Spleen (tissue), 11 donors: Measurements from ENCODE around the gene PPIL6. TPM values are rescaled to one million over a fixed set of nuclear protein-coding genes. Genes with fewer than 3 reads are reported as not detected.

Source experiments
- DNase-seq: peaks from one replicate; pipeline ENCODE4 v3.0.0-alpha.2; 2020
- H3K27ac ChIP-seq, 8 donors: fragments of 200-600 bp; sonication (generic) in 7 of 8; 1 replicate in 4 of 8; 2 replicates in 4 of 8; pipeline versions ENCODE4 v1.5.0 to v1.8.0; 2016 to 2021; ENCODE audit warnings: inconsistent platforms in 4 of 8, mild to moderate bottlenecking in 4 of 8, moderate library complexity in 1 of 8
- H3K27me3 ChIP-seq, 7 donors: fragments of 200-600 bp; sonication (generic) in 6 of 7; replicated peaks in 1 of 7; 1 replicate in 4 of 7; 2 replicates in 3 of 7; pipeline versions ENCODE4 v1.5.0 to v1.8.0; 2016 to 2021; ENCODE audit warnings: inconsistent platforms in 3 of 7, mild to moderate bottlenecking in 1 of 7
- H3K36me3 ChIP-seq, 6 donors: fragments of 200-600 bp; sonication (generic) in 5 of 6; 1 replicate in 4 of 6; 2 replicates in 2 of 6; pipeline versions ENCODE4 v1.5.0 to v1.8.0; 2016 to 2021; ENCODE audit warnings: inconsistent platforms in 2 of 6
- H3K4me1 ChIP-seq, 6 donors: fragments of 200-600 bp; sonication (generic) in 5 of 6; 1 replicate in 3 of 6; 2 replicates in 3 of 6; pipeline versions ENCODE4 v1.5.0 to v1.8.0; 2016 to 2021; ENCODE audit warnings: inconsistent platforms in 3 of 6
- H3K4me3 ChIP-seq, 8 donors: fragments of 200-600 bp; sonication (generic) in 7 of 8; 1 replicate in 4 of 8; 2 replicates in 4 of 8; pipeline versions ENCODE4 v1.5.0 to v1.8.0; 2016 to 2021; ENCODE audit warnings: inconsistent platforms in 4 of 8, mild to moderate bottlenecking in 4 of 8, moderate library complexity in 2 of 8
- H3K9me3 ChIP-seq, 8 donors: fragments of 200-600 bp; sonication (generic) in 7 of 8; 1 replicate in 4 of 8; 2 replicates in 4 of 8; pipeline versions ENCODE4 v1.5.0 to v1.8.0; 2016 to 2021; ENCODE audit warnings: inconsistent platforms in 4 of 8
- CTCF ChIP-seq, 11 experiments: fragments of 200-600 bp in 7 of 11; fragments of 450-650 bp in 4 of 11; sonication (generic) in 4 of 11; IDR thresholded peaks in 8 of 11; conservative IDR thresholded peaks in 3 of 11; 1 replicate in 7 of 11; 2 replicates in 4 of 11; pipeline versions ENCODE4 v1.4.0 to v1.8.0; 2016 to 2021; ENCODE audit warnings: antibody characterized with exemption in 11 of 11, inconsistent platforms in 4 of 11, mild to moderate bottlenecking in 1 of 11
- POLR2A ChIP-seq, 3 donors: fragments of 450-650 bp; IDR thresholded peaks; one replicate each; pipeline ENCODE4 v1.5.1; 2017; ENCODE audit warnings: antibody characterized with exemption in 3 of 3, mild to moderate bottlenecking in 1 of 3
- POLR2AphosphoS5 ChIP-seq, 3 donors: sonication (generic); formaldehyde crosslinking; IDR thresholded peaks; one replicate each; pipeline ENCODE4 v1.5.1; 2017; ENCODE audit warnings: antibody characterized with exemption in 3 of 3
- WGBS, 5 donors: extraction: QIAGEN DNeasy Blood & Tissue Kit in 3 of 5; methylation state at CpG; one replicate each; pipeline versions ENCODE4 v1.1.5 to v1.1.7; 2013 to 2018; 5-methylcytosine and 5-hydroxymethylcytosine counted together
- intact Hi-C: fragments of 100-400 bp; cut with DNase I; formaldehyde crosslinking; loops from one replicate; pipeline ENCODE4 v1.15.0; 2023; ENCODE audit warnings: low total_unique reads
- polyA plus RNA-seq, 3 donors: library from polyadenylated mRNA; stranded (reverse); fragments of 200-250 nt; gene quantifications; one replicate each; pipeline ENCODE4 v1.2.1, GENCODE V29; 2013
- total RNA-seq, 7 donors: library from RNA; depleted of rRNA in 3 of 7; stranded (reverse); fragments of >200 nt in 3 of 7; fragmentation: NEBNext Ultra II Directional in 4 of 7; extraction: Animal tissue kit (Norgen Biotek cat#: 25700) in 4 of 7; gene quantifications; one replicate each; pipeline versions ENCODE4 v1.1.0 to v1.2.1, GENCODE V29; 2016 to 2021
- donor health status: healthy with polysubstance abuse.
- donor health status: DM: no; HTN: no; CAD: no; lungs with moderate emphysema.
- donor health status: DM: no; HTN: no; CAD: no.
- donor health status: Bipolar disorder and iron deficiency.
- donor health status: healthy.
- donor health status: DM: no; HTN: no; CAD: no.
- donor health status: DM: yes; HTN: yes; CAD: no.

PPIL6 gene
- total and polyA plus RNA-seq, 10 donors = 0.13 to 4.8 (median 0.78) TPM

DNA sequence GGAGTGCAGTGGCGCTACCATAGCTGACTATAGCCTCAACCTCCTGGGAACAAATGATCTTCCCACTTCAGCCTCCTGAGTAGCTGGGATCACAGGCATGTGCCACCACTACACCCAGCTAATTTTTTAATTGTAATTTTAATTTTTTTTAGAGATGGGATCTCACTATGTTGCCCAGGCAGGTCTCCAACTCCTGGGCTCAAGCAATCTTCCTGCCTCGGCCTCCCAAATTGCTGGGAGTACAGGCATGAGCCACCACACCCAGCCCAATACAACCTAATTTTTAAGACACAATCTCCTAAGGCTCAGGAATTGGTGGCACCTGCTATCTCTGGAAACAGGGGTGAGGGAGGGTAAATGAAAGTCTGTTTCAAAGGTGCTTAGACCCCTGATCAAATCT is 36.8 kb upstream of the PPIL6 start:
- Histone ChIP-seq H3K27ac (peak overlapping the region in 1 of 8 donors; percentile 21), H3K9me3 (no peaks in the 10 kb centered on the region), H3K4me3 (peak overlapping the region in 1 of 8 donors; percentile 90), H3K36me3 (peaks cover 0 to 95% (median 52%) of the 10 kb centered on the region in 6 donors), H3K4me1 (peaks cover 43 to 87% (median 75%) of the 10 kb centered on the region in 6 donors), H3K27me3 (no peaks in the 10 kb centered on the region)
- WGBS, 5 donors = 96 to 100% (median 98%) methylated on average over 2 of the region's 2 CpGs
- DNase-seq = no peak
- TF ChIP-seq POLR2A (IDR thresholded peaks at IDR 0.05) (no peak), POLR2AphosphoS5 (IDR thresholded peaks at IDR 0.05) (no peak), CTCF (IDR thresholded peaks at IDR 0.05 in 8 of 11, conservative IDR thresholded peaks at IDR 0.05 in 3 of 11) (no peak)
- intact Hi-C loops = no loop called here

GRCh38 chr6:109475625-109476024 is 35.2 kb upstream of the PPIL6 start:
- no peak for TF ChIP-seq CTCF (IDR thresholded peaks at IDR 0.05 in 8 of 11, conservative IDR thresholded peaks at IDR 0.05 in 3 of 11)
- no peak for TF ChIP-seq POLR2A (IDR thresholded peaks at IDR 0.05)
- TF ChIP-seq POLR2AphosphoS5 (IDR thresholded peaks at IDR 0.05) = no peak
- Histone ChIP-seq H3K27me3 (no peaks in the 10 kb centered on the region), H3K9me3 (no peaks in the 10 kb centered on the region), H3K36me3 (peaks cover 0 to 99% (median 60%) of the 10 kb centered on the region in 6 donors), H3K4me3 (no peak overlapping the region), H3K4me1 (peaks cover 30 to 86% (median 64%) of the 10 kb centered on the region in 6 donors), H3K27ac (no peak overlapping the region)
- WGBS, 5 donors = 87 to 97% (median 94%) methylated on average over 2 of the region's 2 CpGs
- intact Hi-C loops = no loop called here
- no peak for DNase-seq

- Histone ChIP-seq H3K36me3 (peaks cover 0 to 99% (median 66%) of the 10 kb centered on the region in 6 donors), H3K4me3 (no peak overlapping the region), H3K4me1 (peaks cover 24 to 86% (median 57%) of the 10 kb centered on the region in 6 donors), H3K27ac (no peak overlapping the region), H3K9me3 (no peaks in the 10 kb centered on the region), H3K27me3 (no peaks in the 10 kb centered on the region)
- no peak for DNase-seq
- WGBS, 5 donors = 80 to 88% (median 87%) methylated on average over 4 of the region's 4 CpGs
- TF ChIP-seq CTCF (IDR thresholded peaks at IDR 0.05 in 8 of 11, conservative IDR thresholded peaks at IDR 0.05 in 3 of 11) (no peak), POLR2A (IDR thresholded peaks at IDR 0.05) (no peak), POLR2AphosphoS5 (IDR thresholded peaks at IDR 0.05) (no peak)
- intact Hi-C loops = no loop called here
These were observed 34.6 kb upstream of the PPIL6 start for GRCh38 chr6:109474995-109475394.

DNA sequence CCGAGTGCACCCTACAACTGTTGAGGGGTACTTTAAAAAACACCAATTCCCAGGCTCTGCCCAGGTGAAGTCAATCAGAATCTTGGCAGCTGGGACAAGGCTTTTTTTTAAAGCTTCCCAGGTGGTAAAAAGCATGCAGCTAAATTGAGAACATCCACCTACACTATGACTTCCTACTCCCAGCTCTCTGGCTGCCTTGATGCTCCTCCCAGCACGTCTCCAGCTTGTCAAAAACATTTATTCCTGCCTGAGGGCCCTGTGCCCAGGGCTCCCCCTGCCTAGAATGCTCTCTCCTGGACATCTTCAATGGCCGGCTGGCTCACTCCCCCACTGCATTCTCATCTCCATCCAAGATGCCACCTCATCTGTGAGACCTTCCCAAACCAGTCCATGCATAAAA is 32.7 kb upstream of the PPIL6 start:
- DNase-seq = no peak
- H3K4me3 ChIP-seq = no peak overlapping the region
- no peaks in the 10 kb centered on the region for H3K9me3 ChIP-seq
- peaks cover 10 to 80% (median 39%) of the 10 kb centered on the region in 6 donors for H3K4me1 ChIP-seq
- peak overlapping the region in 1 of 8 donors; percentile 11 for H3K27ac ChIP-seq
- no peaks in the 10 kb centered on the region for H3K27me3 ChIP-seq
- no peak for TF ChIP-seq POLR2AphosphoS5 (IDR thresholded peaks at IDR 0.05)
- peaks cover 0 to 100% (median 74%) of the 10 kb centered on the region in 6 donors for H3K36me3 ChIP-seq
- intact Hi-C loops = no loop called here
- WGBS, 5 donors = 88 to 94% (median 94%) methylated on average over 3 of the region's 3 CpGs
